Progenitor cell of endocrine pancreas (in vitro differentiated cells): ENCODE measurements around the gene RNASE13. TPM values are rescaled to one million over a fixed set of nuclear protein-coding genes. Genes with fewer than 3 reads are reported as not detected.
"Not testable (repeated sequence)": the region's sequence is repeated elsewhere in the genome, so short reads cannot be mapped to it uniquely, and the experiment has no call there.

ENCODE experiments used
- DNase-seq: peaks from one replicate; pipeline ENCODE4 v3.0.0; 2021; ENCODE audit warnings: low spot score; ENCODE audit not compliant: unreplicated experiment
- H3K27ac Mint-ChIP-seq: 2 replicates; pipeline ENCODE4 v1.8.0; 2021; ENCODE audit warnings: mild to moderate bottlenecking, moderate library complexity, mixed read lengths
- H3K27me3 Mint-ChIP-seq: 2 replicates; pipeline ENCODE4 v1.8.0; 2021; ENCODE audit warnings: mixed read lengths
- H3K36me3 Mint-ChIP-seq: 2 replicates; pipeline ENCODE4 v1.8.0; 2022; ENCODE audit warnings: mixed read lengths; ENCODE audit not compliant: insufficient read depth
- H3K4me1 Mint-ChIP-seq: 2 replicates; pipeline ENCODE4 v1.8.0; 2021; ENCODE audit warnings: low read depth, mixed read lengths
- H3K4me3 Mint-ChIP-seq: 2 replicates; pipeline ENCODE4 v1.8.0; 2021; ENCODE audit warnings: low read depth, mild to moderate bottlenecking, moderate library complexity, mixed read lengths
- H3K9me3 Mint-ChIP-seq: 2 replicates; pipeline ENCODE4 v1.8.0; 2021; ENCODE audit warnings: low read depth, mixed read lengths
- CTCF ChIP-seq: fragments of 200-600 bp; sonication (generic); IDR thresholded peaks from one replicate; pipeline ENCODE4 v1.5.0; 2021; ENCODE audit warnings: antibody characterized with exemption, mild to moderate bottlenecking; ENCODE audit not compliant: unreplicated experiment
- total RNA-seq: library from RNA; stranded (reverse); gene quantifications from 2 replicates; pipeline ENCODE4 v1.2.1, GENCODE V29; 2021

Gene RNASE13
- total RNA-seq, 1 donor from 2014 or later = not detected

GRCh38 chr14:21015312-21015711 is 19.3 kb downstream of the RNASE13 start:
- Mint-ChIP-seq H3K27me3 (no peaks in the 10 kb centered on the region), H3K4me1 (peaks cover 2% of the 10 kb centered on the region), H3K36me3 (peaks cover 5% of the 10 kb centered on the region), H3K27ac (no peak overlapping the region), H3K4me3 (no peak overlapping the region), H3K9me3 (no peaks in the 10 kb centered on the region)
- TF ChIP-seq CTCF = no peak
- no peak for DNase-seq

DNA sequence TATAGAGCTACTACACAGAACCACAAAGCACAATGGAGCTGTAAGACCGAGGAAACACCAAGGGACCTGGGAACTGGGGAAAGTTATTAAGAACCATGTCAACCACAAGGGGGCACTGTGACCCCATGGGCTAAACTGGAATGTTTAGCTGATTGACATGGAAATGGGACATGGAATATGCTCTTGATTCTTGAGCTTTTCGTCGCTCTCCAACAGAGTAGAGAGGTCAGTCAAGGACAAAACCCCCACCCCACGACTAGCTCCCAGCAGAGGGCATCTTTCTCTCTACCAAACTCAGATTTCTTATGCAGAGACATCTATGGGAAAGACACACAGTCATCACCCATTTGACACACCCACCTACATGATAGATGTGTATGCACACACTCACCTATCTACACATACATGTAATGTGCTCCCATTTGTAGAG is 19.8 kb downstream of the RNASE13 start:
- peak; percentile 81 for DNase-seq
- H3K27me3 Mint-ChIP-seq = no peaks in the 10 kb centered on the region
- H3K4me3 Mint-ChIP-seq = no peak overlapping the region
- TF ChIP-seq CTCF = peak; percentile 90
- H3K9me3 Mint-ChIP-seq = no peaks in the 10 kb centered on the region
- H3K36me3 Mint-ChIP-seq = peaks cover 5% of the 10 kb centered on the region
- no peak overlapping the region for H3K27ac Mint-ChIP-seq
- H3K4me1 Mint-ChIP-seq = peaks cover 2% of the 10 kb centered on the region

DNA sequence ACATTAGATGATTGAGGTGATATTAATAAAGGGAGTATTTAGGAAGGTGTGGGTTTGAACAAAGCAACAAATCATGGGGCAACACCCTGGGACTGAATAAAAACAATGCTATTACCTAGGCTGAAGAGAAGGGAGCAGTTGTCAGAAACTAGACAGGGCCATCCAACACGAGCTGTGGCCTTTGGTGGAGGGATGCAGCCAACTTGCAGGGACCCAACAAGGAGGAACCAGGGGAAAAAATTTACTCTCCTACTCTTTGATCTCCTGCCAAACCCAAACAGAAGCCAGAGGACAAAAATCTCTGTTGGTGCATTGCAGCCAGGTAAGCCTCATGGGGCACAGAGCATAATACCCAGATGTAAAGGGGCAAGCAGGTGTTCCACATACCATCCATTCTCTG is 23.5 kb downstream of the RNASE13 start:
- no peak for TF ChIP-seq CTCF
- Mint-ChIP-seq H3K27ac (no peak overlapping the region), H3K36me3 (no peaks in the 10 kb centered on the region), H3K4me1 (peaks cover 10% of the 10 kb centered on the region), H3K9me3 (no peaks in the 10 kb centered on the region), H3K27me3 (no peaks in the 10 kb centered on the region), H3K4me3 (no peak overlapping the region)
- DNase-seq = no peak

DNA sequence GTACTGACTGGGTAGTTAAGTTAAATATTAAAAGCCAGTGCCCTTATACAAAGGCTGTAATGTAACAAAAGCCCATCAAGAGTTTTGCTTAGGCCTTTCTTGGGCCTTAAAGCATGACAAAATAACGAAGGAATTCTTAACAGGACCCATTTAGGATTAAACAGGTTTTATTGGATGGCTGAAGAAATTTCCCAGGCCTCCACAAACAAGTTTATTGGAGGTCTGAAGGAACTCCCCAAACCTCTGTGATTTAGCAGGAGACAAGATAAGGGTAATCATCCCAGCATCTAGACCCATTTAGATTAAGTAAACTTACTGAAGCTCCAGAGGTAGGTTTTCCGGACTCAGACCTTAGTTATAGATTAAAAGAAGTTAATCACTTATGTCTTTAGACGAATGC is 24.9 kb downstream of the RNASE13 start:
- peak overlapping the region; percentile 67 for H3K27ac Mint-ChIP-seq
- H3K9me3 Mint-ChIP-seq, DNase-seq, H3K4me1 Mint-ChIP-seq, H3K27me3 Mint-ChIP-seq, H3K36me3 Mint-ChIP-seq, H3K4me3 Mint-ChIP-seq: not testable (repeated sequence)

GRCh38 chr14:21003788-21004346 is 30.7 kb downstream of the RNASE13 start:
- Mint-ChIP-seq H3K27me3 (peaks cover 3% of the 10 kb centered on the region), H3K36me3 (no peaks in the 10 kb centered on the region), H3K4me1 (peaks cover 12% of the 10 kb centered on the region), H3K4me3 (no peak overlapping the region), H3K9me3 (no peaks in the 10 kb centered on the region), H3K27ac (no peak overlapping the region)
- DNase-seq = no peak
- TF ChIP-seq CTCF = no peak

DNA sequence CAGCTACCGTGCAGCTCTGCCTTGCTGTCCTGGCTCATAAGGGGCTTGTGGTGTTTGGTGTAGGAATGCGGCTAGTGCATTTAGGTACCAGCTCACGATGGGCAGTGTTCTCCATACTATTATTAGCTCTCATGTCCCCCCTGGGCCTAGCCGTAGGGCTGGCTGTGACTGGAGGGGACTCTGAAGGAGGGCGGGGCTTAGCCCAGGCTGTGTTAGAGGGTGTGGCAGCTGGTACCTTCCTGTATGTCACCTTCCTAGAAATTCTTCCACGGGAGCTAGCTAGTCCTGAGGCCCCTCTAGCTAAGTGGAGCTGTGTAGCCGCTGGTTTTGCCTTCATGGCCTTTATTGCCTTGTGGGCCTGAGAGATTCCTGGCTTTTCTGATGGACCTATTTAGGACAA is 33.4 kb downstream of the RNASE13 start:
- Mint-ChIP-seq H3K9me3 (no peaks in the 10 kb centered on the region), H3K36me3 (peaks cover 3% of the 10 kb centered on the region), H3K4me1 (peaks cover 29% of the 10 kb centered on the region), H3K27me3 (peaks cover 3% of the 10 kb centered on the region), H3K27ac (no peak overlapping the region), H3K4me3 (no peak overlapping the region)
- no peak for DNase-seq
- no peak for TF ChIP-seq CTCF
